HepG2 (cell line): ENCODE data around the gene C12orf56. TPM values are rescaled to one million over a fixed set of nuclear protein-coding genes. Genes with fewer than 3 reads are reported as not detected.

Experiments
- ATAC-seq: fragments of 200-7000 bp; cut with Tn5 transposase; 3 replicates; pipeline ENCODE4 v1.9.1; 2020; ENCODE audit warnings: mild to moderate bottlenecking, moderate library complexity
- BruUV-seq: library from RNA; stranded (reverse); fragments of 400-500 nt; replicated peaks from 2 replicates; lab custom pipeline; 2021; lab: Mats Ljungman, UMichigan
- CTCF ChIA-PET: fragments of 300-600 bp; formaldehyde crosslinking; extraction: SDS; loops from one replicate; lab custom pipeline; 2021; ENCODE audit warnings: low total read pairs, inconsistent platforms, low intra/inter-chr PET ratio; lab: Yijun Ruan, JAX
- POLR2A ChIA-PET: fragments of 350-600 bp; sonication (Branson Sonifier 250); formaldehyde crosslinking; loops from one replicate; lab custom pipeline; 2020; ENCODE audit warnings: antibody characterized with exemption, inconsistent platforms; lab: Yijun Ruan, JAX
- DNase-seq: peaks from one replicate; pipeline ENCODE4 v3.0.0-alpha.2; 2015; ENCODE audit warnings: low spot score
- FAIRE-seq: peaks from 3 replicates; lab custom pipeline; 2011; peaks lifted over from hg19 to GRCh38; lab: Jason Lieb, UNC
- H2AFZ ChIP-seq: one replicate; pipeline ENCODE4 v1.6.1; 2011; ENCODE audit warnings: low read length, inconsistent platforms
- H3K27ac ChIP-seq: fragments of 300-600 bp; 3 replicates; pipeline ENCODE4 v1.8.0; 2011; ENCODE audit warnings: mixed run types, mild to moderate bottlenecking, mixed read lengths, low read length, inconsistent platforms; ENCODE audit not compliant: insufficient read depth; ENCODE audit errors: extremely low read length
- H3K27me3 ChIP-seq, 2 experiments: fragments of 200-600 bp in 1 of 2; 2 replicates in 1 of 2; 3 replicates in 1 of 2; pipeline versions ENCODE4 v1.6.0 to v1.8.0; 2011; ENCODE audit warnings: low read length in 2 of 2, mild to moderate bottlenecking in 2 of 2, moderate library complexity in 2 of 2, inconsistent platforms in 1 of 2; ENCODE audit not compliant: insufficient read depth in 2 of 2, control insufficient read depth in 1 of 2
- H3K36me3 ChIP-seq, 2 experiments: fragments of 200-600 bp in 1 of 2; replicated peaks in 1 of 2; 2 replicates in 1 of 2; 3 replicates in 1 of 2; pipeline versions ENCODE4 v1.5.1 to v1.8.0; 2011; ENCODE audit warnings: low read length in 2 of 2, inconsistent platforms in 1 of 2; ENCODE audit not compliant: insufficient read depth in 2 of 2, control insufficient read depth in 1 of 2
- H3K4me1 ChIP-seq: 2 replicates; pipeline ENCODE4 v1.5.1; 2012; ENCODE audit warnings: low read length, inconsistent platforms; ENCODE audit not compliant: insufficient read depth
- H3K4me2 ChIP-seq: 2 replicates; pipeline ENCODE4 v1.6.0; 2011; ENCODE audit warnings: low read depth, low read length, inconsistent platforms
- H3K4me3 ChIP-seq, 3 experiments: fragments of 200-600 bp in 1 of 3; sonication (generic), shearing (Covaris generic) in 1 of 3; replicated peaks in 1 of 3; 2 replicates each; pipeline ENCODE4 v1.5.1; 2011 to 2016; ENCODE audit warnings: low read length in 3 of 3, inconsistent platforms in 2 of 3, low read depth in 2 of 3, mild to moderate bottlenecking in 2 of 3, control low read depth in 1 of 3, mixed read lengths in 1 of 3; ENCODE audit not compliant: insufficient read depth in 1 of 3
- H3K79me2 ChIP-seq: one replicate; pipeline ENCODE4 v1.6.1; 2011; ENCODE audit warnings: low read length, inconsistent platforms; ENCODE audit not compliant: insufficient read depth
- H3K9ac ChIP-seq: 2 replicates; pipeline ENCODE4 v1.6.0; 2011; ENCODE audit warnings: mild to moderate bottlenecking, low read depth, low read length, inconsistent platforms; ENCODE audit not compliant: insufficient read depth
- H3K9me3 ChIP-seq: 2 replicates; pipeline ENCODE4 v1.5.1; 2012; ENCODE audit warnings: mild to moderate bottlenecking, low read length
- H4K20me1 ChIP-seq: 2 replicates; pipeline ENCODE4 v1.6.0; 2011; ENCODE audit warnings: inconsistent platforms, mild to moderate bottlenecking, low read length, moderate library complexity; ENCODE audit not compliant: insufficient read depth
- FOSL2 ChIP-seq: sonication (generic); formaldehyde crosslinking; IDR thresholded peaks from 2 replicates; pipeline ENCODE4 v1.4.0; 2020; ENCODE audit warnings: missing genetic modification reagents
- MAFF ChIP-seq: IDR thresholded peaks from 2 replicates; pipeline ENCODE4 v1.6.1; 2011; ENCODE audit warnings: low read depth, low read length, improper control_type of control experiment
- MAFK ChIP-seq, 2 experiments: IDR thresholded peaks in 1 of 2; conservative IDR thresholded peaks in 1 of 2; 2 replicates each; pipeline ENCODE4 v1.6.1; 2011; ENCODE audit warnings: improper control_type of control experiment in 2 of 2, low read length in 2 of 2
- SALL2 ChIP-seq: sonication (generic); formaldehyde crosslinking; IDR thresholded peaks from 2 replicates; pipeline ENCODE4 v1.8.1; 2023; ENCODE audit warnings: mild to moderate bottlenecking, missing genetic modification reagents, inconsistent platforms
- YY1 ChIP-seq: IDR thresholded peaks from 2 replicates; pipeline ENCODE4 v1.6.1; 2011; ENCODE audit warnings: low read length, low read depth, moderate library complexity, mild to moderate bottlenecking; ENCODE audit not compliant: insufficient read depth, insufficient replicate concordance
- ZNF672 ChIP-seq: sonication (generic); formaldehyde crosslinking; IDR thresholded peaks from 2 replicates; pipeline ENCODE4 v1.8.1; 2022; ENCODE audit warnings: missing genetic modification reagents
- ZNF879 ChIP-seq: sonication (generic); formaldehyde crosslinking; IDR thresholded peaks from 2 replicates; pipeline ENCODE4 v1.8.1; 2023; ENCODE audit warnings: missing genetic modification reagents
- whole genome bisulfite sequencing: methylation state at CpG from one replicate; pipeline ENCODE4 v1.1.6; 2017; ENCODE audit warnings: low lambda C conversion rate; 5-methylcytosine and 5-hydroxymethylcytosine counted together
- in situ Hi-C: cut with HindIII; loops from 2 replicates; pipeline ENCODE4 v1.10.0; 2017; ENCODE audit warnings: low pct_unique_long_range_greater_than_20kb; ENCODE audit not compliant: extremely low pct_ligation_motif_present
- intact Hi-C: fragments of 100-400 bp; cut with micrococcal nuclease; formaldehyde crosslinking; loops from one replicate; pipeline ENCODE4 v1.10.0; 2022; ENCODE audit not compliant: unreplicated experiment
- polyA plus RNA-seq, 8 experiments: library from polyadenylated mRNA; depleted of rRNA in 3 of 8; stranded (reverse) in 7 of 8; unstranded in 1 of 8; fragments of >200 nt; fragmentation: Illumina TruSeq in 4 of 8; extraction: Trizol in 4 of 8; gene quantifications; 2 replicates each; pipeline versions ENCODE4 v1.2.1 to v1.2.3, GENCODE V29; 2011 to 2016; ENCODE audit warnings: low read depth in 4 of 8, missing spikeins in 1 of 8, mixed read lengths in 1 of 8; ENCODE audit not compliant: insufficient read depth in 1 of 8
- total RNA-seq, 5 experiments: library from RNA; depleted of rRNA; stranded (reverse); fragments of >200 nt; fragmentation: Illumina TruSeq; extraction: Trizol; gene quantifications; 2 replicates each; pipeline ENCODE4 v1.2.3, GENCODE V29; 2016; ENCODE audit warnings: low read depth in 1 of 5
- TF ChIP-seq, protein P1 (sequence below): sonication (generic); formaldehyde crosslinking; IDR thresholded peaks from 2 replicates; pipeline ENCODE4 v1.9.0; 2021; ENCODE audit warnings: missing genetic modification reagents, mild to moderate bottlenecking, borderline replicate concordance

C12orf56 gene
- total and polyA plus RNA-seq, 2 of the 13 experiments (the other 11 are each of a cell fraction or from before 2014, with no cell fraction given): 0.07 TPM; not detected in 1

DNA sequence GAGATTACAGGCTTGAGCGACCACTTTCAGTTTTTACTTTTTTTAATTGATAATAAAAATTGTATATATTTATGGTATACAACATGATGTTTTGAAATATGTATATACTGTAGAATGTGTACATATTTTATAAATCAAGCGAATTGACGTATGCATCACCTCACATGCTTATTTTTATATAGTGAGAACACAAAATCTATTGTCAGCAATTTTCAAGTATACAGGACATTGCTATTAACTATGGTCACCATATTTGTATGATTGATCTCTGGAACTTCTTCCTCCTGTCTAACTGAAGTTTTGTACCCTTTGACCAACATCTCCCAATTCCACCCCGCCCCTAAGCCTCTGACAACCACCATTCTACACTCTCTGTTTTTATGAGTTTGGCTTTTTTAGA lies 112.1 kb downstream of the C12orf56 start:
- Histone ChIP-seq H3K9ac (no peak overlapping the region), H3K79me2 (no peaks in the 10 kb centered on the region), H3K4me2 (no peak overlapping the region), H2AFZ (no peak overlapping the region), H4K20me1 (no peaks in the 10 kb centered on the region)
- TF ChIP-seq ZNF879 (CRISPR knock-in tag) (no peak), SALL2 (CRISPR knock-in tag) (no peak), MAFF (peak; percentile 71), ZNF672 (CRISPR knock-in tag) (no peak), YY1 (no peak), FOSL2 (CRISPR knock-in tag) (no peak), MAFK (conservative IDR thresholded peaks at IDR 0.05 in 1 of 2, IDR thresholded peaks at IDR 0.05 in 1 of 2; ENCODE audit: low read length in 2 of 2) (peak; percentile 66 to 83)
- TF ChIP-seq, protein P1, sequence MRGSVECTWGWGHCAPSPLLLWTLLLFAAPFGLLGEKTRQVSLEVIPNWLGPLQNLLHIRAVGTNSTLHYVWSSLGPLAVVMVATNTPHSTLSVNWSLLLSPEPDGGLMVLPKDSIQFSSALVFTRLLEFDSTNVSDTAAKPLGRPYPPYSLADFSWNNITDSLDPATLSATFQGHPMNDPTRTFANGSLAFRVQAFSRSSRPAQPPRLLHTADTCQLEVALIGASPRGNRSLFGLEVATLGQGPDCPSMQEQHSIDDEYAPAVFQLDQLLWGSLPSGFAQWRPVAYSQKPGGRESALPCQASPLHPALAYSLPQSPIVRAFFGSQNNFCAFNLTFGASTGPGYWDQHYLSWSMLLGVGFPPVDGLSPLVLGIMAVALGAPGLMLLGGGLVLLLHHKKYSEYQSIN (CRISPR knock-in tag): no peak
- TF ChIP-seq, all 625 proteins: peak for 2
- no peak overlapping the region for H3K27ac ChIP-seq
- FAIRE-seq (no peak), DNase-seq (no peak), ATAC-seq (no peak)
- ChIA-PET POLR2A (no interaction called here), CTCF (no interaction called here)
- H3K36me3 ChIP-seq: no peaks in the 10 kb centered on the region
- WGBS: 33% methylated on average over 4 of the region's 4 CpGs
- intact Hi-C loops: no loop called here
- no TSS peak for BruUV-seq
- H3K9me3 ChIP-seq: no peaks in the 10 kb centered on the region
- H3K27me3 ChIP-seq: no peaks in the 10 kb centered on the region
- in situ Hi-C loops: loop anchor here (10.0 kb wide), 1 partner anchor 116 kb away; the partner anchor contains the start of gene C12orf56
- H3K4me3 ChIP-seq: no peak overlapping the region
- no peaks in the 10 kb centered on the region for H3K4me1 ChIP-seq
